T-cell (primary cell): ENCODE data around the gene MAPRE2. TPM values are rescaled to one million over a fixed set of nuclear protein-coding genes. Genes with fewer than 3 reads are reported as not detected.

Source experiments
- ATAC-seq, 4 experiments: fragments of 200-7000 bp in 3 of 4; fragments of 150-1000 bp in 1 of 4; cut with Tn5 transposase; replicated peaks in 1 of 4; 1 replicate in 3 of 4; 2 replicates in 1 of 4; pipeline ENCODE4 v1.10.0; 2021; ENCODE audit warnings: moderate library complexity in 3 of 4, mild to moderate bottlenecking in 2 of 4, moderate number of reproducible peaks in 1 of 4
- CTCF ChIA-PET, 2 donors: fragments of 300-600 bp; sonication (Branson Sonifier 250); formaldehyde crosslinking; loops; one replicate each; lab custom pipeline; 2022; ENCODE audit warnings: antibody characterized with exemption in 2 of 2; lab: Charles Lee
- POLR2A ChIA-PET, 2 donors: fragments of 300-600 bp; sonication (Branson Sonifier 250); formaldehyde crosslinking; loops; one replicate each; lab custom pipeline; 2022; ENCODE audit warnings: antibody characterized with exemption in 2 of 2; lab: Charles Lee
- DNase-seq, 35 experiments: peaks; one replicate each; pipeline versions ENCODE4 v3.0.0 to v3.0.0-alpha.2; 2013 to 2023
- H3K27ac ChIP-seq: one replicate; pipeline ENCODE4 v1.5.1; 2013; ENCODE audit warnings: low read length
- H3K27me3 ChIP-seq, 2 experiments: replicated peaks in 1 of 2; 1 replicate in 1 of 2; 2 replicates in 1 of 2; pipeline versions ENCODE4 v1.6.1 to v1.7.0; 2013; ENCODE audit warnings: low read length in 1 of 2, mixed read lengths in 1 of 2; ENCODE audit not compliant: control insufficient read depth in 2 of 2, insufficient read depth in 2 of 2; ENCODE audit errors: extremely low read depth in 1 of 2
- H3K36me3 ChIP-seq, 2 donors: 1 replicate in 1 of 2; 2 replicates in 1 of 2; pipeline versions ENCODE4 v1.6.1 to v1.7.0; 2013; ENCODE audit warnings: low read length in 1 of 2; ENCODE audit not compliant: control insufficient read depth in 2 of 2, insufficient read depth in 1 of 2; ENCODE audit errors: extremely low read depth in 1 of 2
- H3K4me1 ChIP-seq, 2 experiments: 1 replicate in 1 of 2; 2 replicates in 1 of 2; pipeline versions ENCODE4 v1.6.1 to v1.7.0; 2013; ENCODE audit warnings: low read length in 2 of 2, mixed read lengths in 1 of 2; ENCODE audit not compliant: insufficient read depth in 2 of 2, control insufficient read depth in 1 of 2; ENCODE audit errors: extremely low read depth in 1 of 2
- H3K4me3 ChIP-seq, 2 donors: 1 replicate in 1 of 2; 2 replicates in 1 of 2; pipeline versions ENCODE4 v1.5.1 to v1.7.0; 2013; ENCODE audit warnings: mild to moderate bottlenecking in 2 of 2, low read length in 1 of 2, moderate library complexity in 1 of 2; ENCODE audit not compliant: control insufficient read depth in 1 of 2; ENCODE audit errors: extremely low read depth in 1 of 2
- H3K9me3 ChIP-seq: 2 replicates; pipeline ENCODE4 v1.7.0; 2013
- H3K27ac Mint-ChIP-seq, 2 donors: one replicate each; pipeline ENCODE4 v1.8.0; 2020 to 2021; ENCODE audit warnings: mild to moderate bottlenecking in 2 of 2, mixed read lengths in 2 of 2
- H3K27me3 Mint-ChIP-seq, 2 donors: one replicate each; pipeline ENCODE4 v1.8.0; 2021 to 2022; ENCODE audit warnings: mixed read lengths in 2 of 2
- H3K36me3 Mint-ChIP-seq: one replicate; pipeline ENCODE4 v1.8.0; 2021; ENCODE audit warnings: mixed read lengths
- H3K4me1 Mint-ChIP-seq, 3 donors: one replicate each; pipeline ENCODE4 v1.8.0; 2020 to 2022; ENCODE audit warnings: mixed read lengths in 3 of 3, mild to moderate bottlenecking in 1 of 3
- H3K4me3 Mint-ChIP-seq, 3 donors: one replicate each; pipeline ENCODE4 v1.8.0; 2020 to 2022; ENCODE audit warnings: mild to moderate bottlenecking in 3 of 3, mixed read lengths in 3 of 3, moderate library complexity in 3 of 3
- H3K9me3 Mint-ChIP-seq, 3 donors: one replicate each; pipeline ENCODE4 v1.8.0; 2020 to 2022; ENCODE audit warnings: mixed read lengths in 3 of 3
- WGBS: methylation state at CpG from one replicate; pipeline ENCODE4 v1.1.5; 2013; ENCODE audit warnings: missing lambda C conversion rate; ENCODE audit not compliant: insufficient coverage; 5-methylcytosine and 5-hydroxymethylcytosine counted together
- total RNA-seq, 35 experiments: library from RNA in 6 of 35; stranded (reverse) in 6 of 35; fragments of 120-200 nt in 1 of 35; gene quantifications; one replicate each; pipeline versions ENCODE4 v1.2.1 to v1.2.4 and lab custom pipeline; 2013 to 2026

Gene MAPRE2
- total RNA-seq, 5 donors from 2014 or later (not counting 1 experiment from before 2014, with no cell fraction given): 45.6 to 96.7 (median 53.9) TPM

- CTCF ChIA-PET: no interaction called here
- POLR2A ChIA-PET: no interaction called here
- peaks cover 0 to 10% (median 3%) of the 10 kb centered on the region in 3 donors for H3K4me1 Mint-ChIP-seq
- WGBS: 90% methylated on average over 5 of the region's 6 CpGs
- no peak overlapping the region for H3K27ac Mint-ChIP-seq
- Histone ChIP-seq H3K36me3 (peaks cover 2 to 84% of the 10 kb centered on the region in 2 donors), H3K4me3 (no peak overlapping the region), H3K27ac (no peak overlapping the region), H3K27me3 (no peaks in the 10 kb centered on the region), H3K9me3 (no peaks in the 10 kb centered on the region), H3K4me1 (no peaks in the 10 kb centered on the region)
- DNase-seq (no peak), ATAC-seq (no peak)
- H3K4me3 Mint-ChIP-seq: no peak overlapping the region
- no peaks in the 10 kb centered on the region for H3K9me3 Mint-ChIP-seq
- H3K27me3 Mint-ChIP-seq: no peaks in the 10 kb centered on the region
- peaks cover 53% of the 10 kb centered on the region for H3K36me3 Mint-ChIP-seq
Observed at GRCh38 chr18:35138773-35139172, 97.6 kb downstream of the MAPRE2 start.

- H3K4me3 ChIP-seq: no peak overlapping the region
- H3K27me3 ChIP-seq: no peaks in the 10 kb centered on the region
- H3K27ac ChIP-seq: no peak overlapping the region
- ChIA-PET CTCF (interaction anchor here in 1 of 2 donors (2.6 kb wide), 1 partner anchor 110 kb away, joined by 8 read pairs; no protein-coding TSS in a partner anchor), POLR2A (no interaction called here)
- no peaks in the 10 kb centered on the region for H3K27me3 Mint-ChIP-seq
- H3K4me1 Mint-ChIP-seq: peaks cover 0 to 10% (median 3%) of the 10 kb centered on the region in 3 donors
- 100% methylated on average over 1 of the region's 3 CpGs for WGBS
- H3K4me3 Mint-ChIP-seq: no peak overlapping the region
- peaks cover 54% of the 10 kb centered on the region for H3K36me3 Mint-ChIP-seq
- H3K9me3 ChIP-seq: no peaks in the 10 kb centered on the region
- no peak overlapping the region for H3K27ac Mint-ChIP-seq
- peaks cover 2 to 76% of the 10 kb centered on the region in 2 donors for H3K36me3 ChIP-seq
- DNase-seq (no peak), ATAC-seq (no peak)
- H3K4me1 ChIP-seq: no peaks in the 10 kb centered on the region
- H3K9me3 Mint-ChIP-seq: no peaks in the 10 kb centered on the region
Observed at GRCh38 chr18:35139517-35139916, 98.3 kb downstream of the MAPRE2 start.

GRCh38 chr18:35141077-35141476 is 99.9 kb downstream of the MAPRE2 start:
- Histone ChIP-seq H3K4me3 (no peak overlapping the region), H3K9me3 (no peaks in the 10 kb centered on the region), H3K4me1 (no peaks in the 10 kb centered on the region), H3K27me3 (no peaks in the 10 kb centered on the region), H3K27ac (no peak overlapping the region), H3K36me3 (peaks cover 0 to 64% of the 10 kb centered on the region in 2 donors)
- CTCF ChIA-PET: interaction anchor here (0.6 to 3.2 kb wide), 5 partner anchors 35 to 214 kb away, joined by 3 to 47 read pairs (median 6); no protein-coding TSS in a partner anchor
- DNase-seq (no peak), ATAC-seq (no peak)
- Mint-ChIP-seq H3K9me3 (no peaks in the 10 kb centered on the region), H3K27me3 (no peaks in the 10 kb centered on the region), H3K27ac (no peak overlapping the region), H3K4me1 (peaks cover 0 to 10% (median 3%) of the 10 kb centered on the region in 3 donors), H3K36me3 (peaks cover 47% of the 10 kb centered on the region), H3K4me3 (no peak overlapping the region)
- WGBS: no CpG with 5 or more reads among the region's 4 CpGs
- POLR2A ChIA-PET: interaction anchor here in 1 of 2 donors (0.6 kb wide), 1 partner anchor 11 kb away, joined by 3 read pairs; no protein-coding TSS in a partner anchor

- DNase-seq: no peak
- Mint-ChIP-seq H3K36me3 (peaks cover 45% of the 10 kb centered on the region), H3K27ac (peak overlapping the region in 1 of 2 donors; percentile 11), H3K4me3 (no peak overlapping the region), H3K9me3 (no peaks in the 10 kb centered on the region), H3K27me3 (no peaks in the 10 kb centered on the region), H3K4me1 (peaks cover 0 to 10% (median 3%) of the 10 kb centered on the region in 3 donors)
- no peak for ATAC-seq
- 96% methylated on average over 3 of the region's 6 CpGs for WGBS
- CTCF ChIA-PET: interaction anchor here (0.6 to 4.0 kb wide), 7 partner anchors 33 to 213 kb away, joined by 3 to 71 read pairs (median 6); no protein-coding TSS in a partner anchor
- Histone ChIP-seq H3K36me3 (peaks cover 0 to 58% of the 10 kb centered on the region in 2 donors), H3K27ac (no peak overlapping the region), H3K27me3 (no peaks in the 10 kb centered on the region), H3K9me3 (no peaks in the 10 kb centered on the region), H3K4me1 (no peaks in the 10 kb centered on the region), H3K4me3 (no peak overlapping the region)
- POLR2A ChIA-PET: interaction anchor here (0.6 to 0.7 kb wide), 2 partner anchors 12 to 166 kb away, joined by 3 read pairs; no protein-coding TSS in a partner anchor
Observed at GRCh38 chr18:35141567-35142274, 100.5 kb downstream of the MAPRE2 start.

- Histone ChIP-seq H3K9me3 (no peaks in the 10 kb centered on the region), H3K27me3 (no peaks in the 10 kb centered on the region), H3K4me1 (no peaks in the 10 kb centered on the region), H3K27ac (no peak overlapping the region), H3K36me3 (peaks cover 0 to 53% of the 10 kb centered on the region in 2 donors), H3K4me3 (no peak overlapping the region)
- Mint-ChIP-seq H3K4me1 (peaks cover 0 to 10% (median 3%) of the 10 kb centered on the region in 3 donors), H3K36me3 (peaks cover 44% of the 10 kb centered on the region), H3K9me3 (no peaks in the 10 kb centered on the region), H3K4me3 (no peak overlapping the region), H3K27me3 (no peaks in the 10 kb centered on the region), H3K27ac (peak overlapping the region in 1 of 2 donors; percentile 11)
- ChIA-PET CTCF (interaction anchor here (0.6 to 4.0 kb wide), 5 partner anchors 34 to 213 kb away, joined by 3 to 71 read pairs (median 6); no protein-coding TSS in a partner anchor), POLR2A (interaction anchor here in 1 of 2 donors (0.7 kb wide), 1 partner anchor 166 kb away, joined by 3 read pairs; no protein-coding TSS in a partner anchor)
- ATAC-seq (no peak), DNase-seq (no peak)
- WGBS: 86% methylated on average over 1 of the region's 1 CpG
Observed at GRCh38 chr18:35142275-35142615, 101.0 kb downstream of the MAPRE2 start.
